Measurements from ENCODE around the gene SDHC. TPM values are rescaled to one million over a fixed set of nuclear protein-coding genes. Genes with fewer than 3 reads are reported as not detected.

SDHC gene
- total and polyA plus RNA-seq, 2 of the 13 experiments (the other 11 are each of a cell fraction or from before 2014, with no cell fraction given) = 27.1 to 229 TPM

- TF ChIP-seq AHDC1 (CRISPR knock-in tag; IDR thresholded peaks at IDR 0.05; ENCODE audit: borderline replicate concordance) = peak; percentile 57; the same call in 1 of the 2 replicates
- no peak for TF ChIP-seq THAP8 (CRISPR knock-in tag; IDR thresholded peaks at IDR 0.05; ENCODE audit: borderline replicate concordance)
- TF ChIP-seq ZNF652 (CRISPR knock-in tag; IDR thresholded peaks at IDR 0.05; ENCODE audit: borderline replicate concordance, low read depth) = no peak
- no peak for TF ChIP-seq PHF8 (CRISPR knock-in tag; IDR thresholded peaks at IDR 0.05)
- TF ChIP-seq ZNF33A (CRISPR knock-in tag; IDR thresholded peaks at IDR 0.05; ENCODE audit: borderline replicate concordance) = no peak
- TF ChIP-seq, protein P1, sequence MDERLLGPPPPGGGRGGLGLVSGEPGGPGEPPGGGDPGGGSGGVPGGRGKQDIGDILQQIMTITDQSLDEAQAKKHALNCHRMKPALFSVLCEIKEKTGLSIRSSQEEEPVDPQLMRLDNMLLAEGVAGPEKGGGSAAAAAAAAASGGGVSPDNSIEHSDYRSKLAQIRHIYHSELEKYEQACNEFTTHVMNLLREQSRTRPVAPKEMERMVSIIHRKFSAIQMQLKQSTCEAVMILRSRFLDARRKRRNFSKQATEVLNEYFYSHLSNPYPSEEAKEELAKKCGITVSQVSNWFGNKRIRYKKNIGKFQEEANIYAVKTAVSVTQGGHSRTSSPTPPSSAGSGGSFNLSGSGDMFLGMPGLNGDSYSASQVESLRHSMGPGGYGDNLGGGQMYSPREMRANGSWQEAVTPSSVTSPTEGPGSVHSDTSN (CRISPR knock-in tag; IDR thresholded peaks at IDR 0.05) = no peak
- TF ChIP-seq ZBTB2 (CRISPR knock-in tag; IDR thresholded peaks at IDR 0.05; ENCODE audit: low read depth) = no peak
- TF ChIP-seq SP2 (CRISPR knock-in tag; IDR thresholded peaks at IDR 0.05) = no peak
- TF ChIP-seq GMEB1 (CRISPR knock-in tag; IDR thresholded peaks at IDR 0.05; ENCODE audit: borderline replicate concordance) = no peak
- no peak for TF ChIP-seq THYN1 (CRISPR knock-in tag; IDR thresholded peaks at IDR 0.05; ENCODE audit: borderline replicate concordance, low read depth)
- no peak for TF ChIP-seq ZNF598 (CRISPR knock-in tag; IDR thresholded peaks at IDR 0.05; ENCODE audit: borderline replicate concordance)
- TF ChIP-seq, protein P2, sequence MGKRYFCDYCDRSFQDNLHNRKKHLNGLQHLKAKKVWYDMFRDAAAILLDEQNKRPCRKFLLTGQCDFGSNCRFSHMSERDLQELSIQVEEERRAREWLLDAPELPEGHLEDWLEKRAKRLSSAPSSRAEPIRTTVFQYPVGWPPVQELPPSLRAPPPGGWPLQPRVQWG (CRISPR knock-in tag; IDR thresholded peaks at IDR 0.05; ENCODE audit: borderline replicate concordance, low read depth) = no peak
- TF ChIP-seq PITX1 (CRISPR knock-in tag; IDR thresholded peaks at IDR 0.05) = no peak
- TF ChIP-seq TAF1 (CRISPR knock-in tag; IDR thresholded peaks at IDR 0.05) = no peak
Observed at GRCh38 chr1:161367684-161368400, 53.7 kb downstream of the SDHC start, which contains the start of gene CFAP126 (continued).
